ENCODE data around the gene PDZRN3.

The PDZRN3 gene

DNA sequence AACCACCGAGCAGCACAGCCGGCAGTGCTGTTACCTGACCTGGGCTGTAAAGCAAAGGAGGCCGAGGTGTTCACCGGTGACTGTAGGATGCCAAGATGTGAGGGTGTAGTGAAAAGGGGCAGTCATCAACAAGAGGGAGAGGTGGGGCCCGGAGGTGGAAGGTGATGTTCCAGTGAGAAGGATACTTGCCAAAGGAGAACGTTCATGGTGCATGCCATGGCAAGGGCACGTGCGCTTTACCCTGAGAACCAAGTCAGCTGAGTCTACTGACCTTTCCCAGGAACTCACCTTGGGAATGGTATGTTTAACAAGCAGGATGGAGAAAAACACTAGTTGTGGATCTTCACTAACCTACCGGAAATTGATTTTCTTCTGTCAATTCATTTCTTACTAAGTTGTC, 211.1 kb downstream of the PDZRN3 start:
- DNase-seq (ENCODE audit: low read depth): no peak

DNA sequence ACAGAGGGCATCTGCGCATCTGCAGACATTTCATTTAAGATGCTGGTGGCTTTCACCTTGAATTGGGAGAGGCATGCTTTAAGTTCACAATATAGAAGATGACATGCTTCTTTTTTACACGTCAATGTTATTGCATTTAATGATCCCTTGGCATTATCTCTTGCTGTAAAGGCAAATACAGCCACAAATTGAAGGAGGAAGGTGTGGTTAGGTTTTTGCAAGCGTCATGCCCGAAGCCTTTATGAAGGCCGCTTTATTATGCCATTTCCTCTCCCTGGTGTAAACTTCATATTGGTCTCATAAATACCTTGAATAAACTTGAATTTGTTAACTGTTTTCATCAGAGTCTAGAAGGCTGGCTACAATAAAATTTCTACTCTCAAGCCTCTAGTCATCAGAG, 212.7 kb downstream of the PDZRN3 start:
- no peak for DNase-seq (ENCODE audit: low read depth)

DNA sequence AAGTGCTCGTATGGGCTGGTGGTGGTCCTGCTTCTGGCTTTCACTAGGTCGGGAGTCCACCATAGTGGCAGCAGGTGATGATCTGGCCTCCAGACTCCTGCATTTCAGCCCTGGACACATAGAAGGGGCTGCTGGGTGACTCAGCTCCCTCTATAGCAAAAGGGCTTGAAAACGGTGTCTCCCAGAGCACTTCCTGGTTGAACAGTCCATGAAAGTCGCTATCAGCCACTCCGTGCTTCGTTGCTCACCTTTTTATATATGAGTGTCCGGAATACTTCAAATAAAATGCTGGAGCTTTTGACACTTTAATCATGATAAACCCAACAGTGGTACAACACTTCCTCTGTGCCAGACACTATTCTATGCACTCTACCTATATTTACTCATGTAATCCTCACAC, 213.2 kb downstream of the PDZRN3 start:
- DNase-seq (ENCODE audit: low read depth): no peak

DNA sequence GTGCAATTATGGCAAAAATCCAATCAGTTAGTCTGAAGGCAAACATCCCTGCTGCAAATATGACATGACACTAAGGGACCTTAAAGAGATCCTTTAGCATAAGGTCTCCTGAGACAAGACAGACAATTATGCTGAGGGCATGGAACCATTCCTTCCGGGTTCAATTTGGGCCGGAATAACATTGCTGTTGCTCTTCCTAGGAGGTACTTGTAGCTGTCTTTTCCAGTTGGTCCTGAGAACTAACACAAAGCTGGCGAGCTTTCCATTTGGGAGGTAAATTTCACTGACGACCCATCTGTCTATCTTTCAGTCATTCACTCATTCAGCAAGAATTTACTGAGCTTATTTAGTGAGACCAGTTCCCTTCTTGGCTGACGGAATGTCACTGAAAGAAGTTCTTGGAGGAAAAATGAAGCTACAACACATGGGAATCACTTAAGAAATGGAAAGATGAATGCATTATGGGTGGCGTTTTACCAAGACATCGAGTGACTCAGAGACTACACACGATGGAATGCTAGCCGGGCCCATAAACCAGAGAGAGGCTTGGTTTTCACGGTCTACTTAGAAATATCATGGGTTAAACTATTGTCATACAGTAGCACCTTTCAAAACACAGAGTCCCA, 215.5 kb downstream of the PDZRN3 start:
- DNase-seq (ENCODE audit: low read depth): no peak

DNA sequence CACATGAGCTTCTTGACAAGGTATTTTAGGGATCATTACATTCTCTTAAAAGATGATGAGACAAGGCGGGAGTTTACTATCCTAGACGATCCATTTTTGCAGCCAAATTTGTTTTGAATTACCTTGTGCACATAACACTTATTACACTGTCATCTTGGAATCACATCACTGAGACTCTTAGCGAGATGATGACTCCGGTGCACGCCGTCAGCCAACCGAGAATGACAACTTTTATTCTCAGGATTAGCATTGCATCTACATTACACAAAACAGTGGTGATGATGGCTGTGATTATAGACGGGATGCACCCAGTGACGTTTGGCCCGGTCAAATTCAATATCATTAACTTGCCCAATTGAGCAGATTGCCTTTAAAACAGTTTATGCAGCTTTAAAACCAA, 216.1 kb downstream of the PDZRN3 start:
- no peak for DNase-seq (ENCODE audit: low read depth)

DNA sequence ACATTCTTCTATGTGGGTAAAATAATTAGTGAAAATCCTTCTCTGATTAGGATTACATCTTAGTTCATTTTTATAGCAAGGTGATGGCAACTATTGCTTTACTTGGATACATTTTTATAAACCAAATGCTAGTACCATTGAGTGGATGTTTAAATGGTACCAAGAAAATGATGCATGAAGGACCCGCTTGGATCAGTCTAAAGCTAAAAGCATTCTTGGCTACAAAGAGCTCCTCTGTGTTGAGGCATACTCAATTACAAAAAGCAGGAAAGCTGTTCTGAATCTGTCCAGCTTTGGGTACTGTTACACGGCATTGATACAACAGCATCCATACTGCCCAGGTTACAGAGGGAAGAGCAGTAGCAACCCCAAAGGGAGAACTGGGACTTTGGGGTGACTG, 217.2 kb downstream of the PDZRN3 start:
- no peak for DNase-seq (ENCODE audit: low read depth)

DNA sequence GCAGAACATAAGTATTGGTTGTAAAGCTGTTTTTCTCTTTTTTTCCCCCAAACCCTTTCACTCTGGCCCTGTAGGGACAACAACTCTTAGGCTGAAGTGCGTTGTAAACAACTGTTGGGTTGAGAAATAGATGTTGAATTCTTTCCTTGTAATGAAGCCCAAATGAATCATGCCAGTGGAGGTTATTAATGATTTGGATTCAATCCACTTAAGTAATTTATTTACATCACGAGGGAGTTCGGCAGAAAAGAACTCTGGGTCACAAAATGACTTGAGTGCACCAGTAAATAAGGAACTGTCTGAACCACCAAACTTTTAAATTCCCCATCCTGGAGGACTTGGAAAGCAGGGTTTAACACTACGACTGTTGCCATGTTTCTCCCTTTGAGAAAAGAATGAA, 218.9 kb downstream of the PDZRN3 start:
- no peak for DNase-seq (ENCODE audit: low read depth)

DNA sequence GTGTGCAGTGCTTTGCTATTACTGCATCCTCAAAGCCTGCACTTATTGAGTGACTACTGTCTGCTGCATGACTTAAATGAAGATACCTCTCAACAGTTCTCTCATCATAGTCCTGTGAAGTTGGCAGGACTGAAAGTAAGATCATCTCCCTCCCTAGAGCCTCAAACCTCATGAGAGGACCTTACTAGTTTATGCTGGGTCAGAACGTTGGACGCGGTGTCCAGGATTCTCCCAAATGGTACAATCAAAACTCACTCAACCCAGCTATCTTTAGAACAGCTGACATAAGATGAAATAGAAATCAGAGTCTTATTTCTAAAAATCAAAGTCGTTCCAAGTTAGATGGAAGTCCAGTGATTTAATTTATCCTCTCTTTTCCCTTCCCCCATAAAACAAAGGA, 219.7 kb downstream of the PDZRN3 start:
- no peak for DNase-seq (ENCODE audit: low read depth)

DNA sequence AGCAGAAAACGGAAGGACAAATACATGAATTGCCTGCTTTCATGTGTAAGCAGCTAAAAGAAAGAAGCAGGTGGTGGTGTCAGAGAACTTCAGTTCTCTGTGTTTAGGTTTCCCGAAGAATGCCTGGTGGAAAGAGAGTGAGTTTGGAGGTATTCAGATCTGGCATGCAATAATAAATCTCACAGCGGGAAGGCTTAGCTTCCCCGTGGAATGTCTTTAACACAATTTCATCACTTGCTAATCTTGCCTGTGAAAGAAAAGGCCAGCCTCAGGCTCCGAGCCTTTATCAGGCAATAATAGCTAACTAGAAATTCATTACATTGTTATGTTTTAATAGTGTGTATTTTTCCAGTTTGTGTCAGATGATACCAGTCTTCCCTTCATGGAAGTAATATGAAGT, 220.3 kb downstream of the PDZRN3 start:
- DNase-seq (ENCODE audit: low read depth): no peak

DNA sequence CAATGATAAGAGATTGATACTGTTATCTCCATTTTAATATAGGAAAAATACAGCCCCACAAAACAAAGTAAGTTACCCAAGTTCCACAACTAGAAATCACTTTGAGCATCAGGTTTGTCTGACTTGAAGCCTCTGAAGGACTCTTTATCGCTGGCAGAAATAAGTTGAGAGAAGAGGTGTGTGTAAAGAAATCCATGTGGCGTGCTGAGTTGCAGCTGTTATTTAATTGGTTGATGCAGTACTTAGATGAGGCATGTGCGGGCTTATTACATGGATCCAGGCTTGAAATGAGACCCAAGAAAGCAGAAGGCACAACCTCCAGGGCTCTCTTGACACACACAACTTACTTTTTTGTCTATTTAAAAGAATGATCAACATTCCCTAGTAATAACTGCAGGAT, 221.3 kb downstream of the PDZRN3 start:
- no peak for DNase-seq (ENCODE audit: low read depth)

DNA sequence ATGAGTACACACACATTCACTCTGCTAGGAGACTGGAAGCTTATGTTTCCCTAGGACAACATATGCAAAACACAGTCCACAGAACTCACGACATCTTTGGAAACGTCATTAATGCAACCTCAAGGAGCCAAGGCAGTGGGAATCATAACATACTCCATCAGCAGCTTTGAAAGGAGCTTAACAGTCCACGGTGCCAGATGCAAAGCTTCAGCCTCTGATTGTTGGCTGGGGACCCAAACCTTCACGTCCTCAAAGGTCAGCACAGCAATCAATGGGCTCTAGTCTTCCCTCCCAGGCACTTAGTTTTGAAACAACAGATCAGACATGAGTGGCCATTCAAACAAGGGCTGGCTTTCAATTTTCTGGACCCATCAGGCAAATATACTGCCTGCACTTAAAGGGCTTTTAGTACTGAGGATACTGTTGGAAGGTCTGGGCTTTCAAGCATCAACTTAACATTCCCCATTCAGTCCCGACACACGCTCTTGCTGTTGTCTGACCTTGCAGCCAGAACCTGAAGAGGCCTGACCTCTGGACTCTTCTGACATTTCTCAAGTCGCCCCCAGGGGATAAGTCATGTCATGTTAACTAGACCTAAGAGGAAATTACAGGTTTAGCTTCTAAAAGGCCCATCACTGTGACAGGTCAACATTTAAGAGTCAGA, 223.0 kb downstream of the PDZRN3 start:
- no peak for DNase-seq (ENCODE audit: low read depth)

DNA sequence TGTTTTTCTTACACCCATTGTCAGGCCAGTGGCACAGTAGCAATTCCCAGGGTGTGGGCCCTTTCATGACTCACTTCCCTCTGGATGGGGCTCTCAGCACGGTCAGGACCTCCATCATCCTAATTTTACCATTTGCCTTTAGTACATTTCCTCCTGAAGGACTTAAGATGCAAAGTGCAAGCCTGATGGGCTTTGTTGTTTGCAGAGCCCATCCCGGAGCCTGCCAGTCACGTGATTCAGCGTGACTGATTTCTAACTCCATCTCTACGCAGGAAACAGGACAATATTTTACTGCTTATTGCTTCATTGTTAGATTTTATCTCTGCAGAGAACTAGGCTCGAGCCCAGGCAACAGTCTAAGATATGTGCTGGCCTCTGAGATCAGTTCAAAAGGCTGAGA, 223.7 kb downstream of the PDZRN3 start:
- DNase-seq (ENCODE audit: low read depth): no peak

DNA sequence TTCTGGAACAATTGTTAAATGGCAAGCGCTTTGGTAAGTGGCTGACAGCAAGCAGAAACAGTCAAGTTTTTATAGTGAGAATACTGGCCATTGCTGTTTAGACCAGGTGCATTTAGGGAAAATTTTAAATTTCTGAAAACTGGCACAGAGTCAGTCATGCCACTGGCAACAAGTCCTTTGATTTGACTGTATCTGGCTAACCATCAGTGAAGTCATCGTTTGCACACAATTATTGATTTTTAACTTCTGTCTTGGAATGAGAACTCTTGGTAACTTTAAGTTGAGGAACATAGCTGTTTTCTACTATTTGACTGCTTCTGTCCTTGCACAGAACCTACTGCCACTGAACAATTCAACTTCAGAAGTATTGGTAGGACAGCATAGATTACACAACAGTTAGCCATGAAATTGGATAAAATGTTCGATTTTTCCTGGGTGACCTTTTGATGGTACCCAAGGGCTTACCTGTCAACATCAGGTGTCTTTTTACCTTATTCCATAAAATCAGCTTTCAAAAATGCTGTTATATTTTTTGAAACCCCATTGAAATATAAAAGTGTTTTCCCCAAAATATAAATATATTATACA, 225.0 kb downstream of the PDZRN3 start:
- no peak for DNase-seq (ENCODE audit: low read depth)

DNA sequence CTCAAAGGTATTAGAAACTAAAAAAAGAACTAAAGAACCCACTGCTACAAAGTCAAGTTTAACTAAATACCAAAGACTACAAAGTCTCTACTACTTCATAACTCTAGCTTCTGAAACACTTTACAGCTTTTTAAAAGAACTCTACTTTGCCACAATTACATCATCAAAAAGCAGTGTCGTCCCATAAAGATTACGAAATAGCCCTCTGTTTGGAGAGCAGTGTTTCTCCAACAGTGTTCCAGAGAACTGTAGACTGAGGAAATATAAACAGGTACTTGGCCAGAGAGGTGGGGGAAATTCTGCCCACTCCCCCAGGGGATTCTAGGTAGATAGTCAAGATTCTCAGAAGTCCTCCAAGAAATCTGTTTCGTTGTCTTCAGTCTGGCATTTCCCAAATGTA, 225.6 kb downstream of the PDZRN3 start:
- DNase-seq (ENCODE audit: low read depth): no peak

DNA sequence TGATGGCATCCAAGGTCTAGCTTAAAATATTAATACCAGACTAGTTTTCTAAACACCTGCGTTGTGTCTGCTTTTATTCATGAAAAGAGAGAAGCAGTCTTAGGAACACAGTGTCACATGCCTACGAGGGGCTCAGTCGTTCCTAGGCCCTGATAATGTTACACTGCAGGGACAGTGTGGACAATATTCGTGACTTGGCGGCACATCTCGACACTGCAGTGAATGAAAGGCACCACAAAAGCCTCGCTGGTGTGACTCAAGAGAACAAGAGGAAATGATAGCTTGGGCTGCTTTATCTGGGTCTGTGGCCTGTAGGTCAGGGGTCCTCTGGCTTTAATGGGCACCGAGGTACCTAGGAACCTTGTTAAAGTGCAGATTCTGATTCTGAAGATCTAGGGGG, 226.7 kb downstream of the PDZRN3 start:
- DNase-seq (ENCODE audit: low read depth): no peak

DNA sequence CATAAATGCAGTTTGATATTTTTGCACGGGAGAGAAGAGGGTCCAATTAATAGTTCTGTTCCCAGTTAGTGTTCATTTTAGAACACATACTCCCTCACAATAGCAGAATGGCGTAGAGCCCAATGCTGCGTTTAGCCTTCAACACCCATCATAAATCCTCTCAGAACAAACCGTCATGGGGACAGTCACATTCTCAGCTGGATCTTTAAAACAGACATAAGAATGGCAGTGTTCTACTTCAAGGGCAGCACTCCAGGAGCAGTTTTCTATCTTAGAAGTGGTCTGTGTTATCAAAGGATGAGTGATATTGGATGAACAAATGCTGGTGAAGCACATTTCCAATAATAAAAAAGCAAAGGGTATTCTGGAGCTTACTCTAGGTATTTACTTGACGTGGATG, 230.5 kb downstream of the PDZRN3 start:
- no peak for DNase-seq (ENCODE audit: low read depth)

DNA sequence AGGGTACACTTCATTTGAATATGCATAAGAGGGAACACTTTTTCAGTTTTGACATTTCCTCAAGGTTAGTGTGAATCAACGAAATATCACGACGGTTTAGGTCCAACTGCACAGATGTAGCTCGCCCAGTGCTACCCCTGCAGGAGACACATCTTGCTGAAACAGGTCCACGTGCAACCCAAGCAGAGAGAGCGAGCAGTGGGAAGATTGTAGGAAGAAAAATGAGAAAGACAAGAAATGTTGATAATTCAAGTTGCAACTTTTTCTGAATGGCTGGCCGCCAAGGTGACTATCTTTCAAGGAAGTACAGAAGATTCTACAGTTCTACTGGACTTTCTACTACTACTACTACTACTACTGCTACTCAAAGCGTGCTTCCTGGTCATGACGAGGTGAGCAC, 231.7 kb downstream of the PDZRN3 start:
- no peak for DNase-seq (ENCODE audit: low read depth)

DNA sequence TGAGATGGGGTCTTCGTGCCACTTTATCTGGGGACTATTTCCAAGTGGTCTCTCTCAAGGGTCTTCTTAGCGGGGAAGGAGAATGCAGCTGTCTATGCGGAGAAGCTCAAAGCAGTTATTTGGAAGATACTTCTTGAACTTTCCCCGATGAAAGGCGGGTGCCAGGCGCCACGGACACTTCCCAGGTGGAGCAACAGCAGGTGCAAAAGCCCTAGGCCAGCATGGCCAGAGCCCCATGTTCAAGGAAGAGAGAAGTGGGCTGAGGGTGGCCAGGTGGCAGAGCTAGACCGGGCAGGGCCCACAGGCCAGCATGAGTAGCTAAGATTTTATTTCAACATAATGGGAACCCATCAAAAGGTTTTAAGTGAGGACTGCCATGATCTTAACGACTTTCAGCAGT, 232.8 kb downstream of the PDZRN3 start:
- no peak for DNase-seq (ENCODE audit: low read depth)

DNA sequence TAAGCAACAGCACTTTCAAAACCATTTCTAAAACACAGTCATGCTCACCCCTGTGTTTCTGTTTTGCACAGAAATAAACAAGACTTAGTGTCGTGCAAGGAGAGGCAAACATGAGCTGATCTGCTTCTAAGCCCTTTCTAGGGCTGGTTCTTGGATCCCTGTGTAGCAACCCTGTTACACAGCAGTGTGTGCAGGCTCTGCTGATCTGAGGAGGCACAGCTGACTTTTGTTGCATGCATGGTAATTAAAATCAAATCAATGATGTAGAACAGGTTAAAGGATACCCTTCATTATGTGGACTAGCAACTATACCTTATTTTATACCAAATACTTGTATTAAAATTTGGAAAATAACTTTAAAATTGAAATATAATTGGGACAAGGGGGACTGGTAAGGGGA, 234.8 kb downstream of the PDZRN3 start:
- DNase-seq (ENCODE audit: low read depth): no peak

DNA sequence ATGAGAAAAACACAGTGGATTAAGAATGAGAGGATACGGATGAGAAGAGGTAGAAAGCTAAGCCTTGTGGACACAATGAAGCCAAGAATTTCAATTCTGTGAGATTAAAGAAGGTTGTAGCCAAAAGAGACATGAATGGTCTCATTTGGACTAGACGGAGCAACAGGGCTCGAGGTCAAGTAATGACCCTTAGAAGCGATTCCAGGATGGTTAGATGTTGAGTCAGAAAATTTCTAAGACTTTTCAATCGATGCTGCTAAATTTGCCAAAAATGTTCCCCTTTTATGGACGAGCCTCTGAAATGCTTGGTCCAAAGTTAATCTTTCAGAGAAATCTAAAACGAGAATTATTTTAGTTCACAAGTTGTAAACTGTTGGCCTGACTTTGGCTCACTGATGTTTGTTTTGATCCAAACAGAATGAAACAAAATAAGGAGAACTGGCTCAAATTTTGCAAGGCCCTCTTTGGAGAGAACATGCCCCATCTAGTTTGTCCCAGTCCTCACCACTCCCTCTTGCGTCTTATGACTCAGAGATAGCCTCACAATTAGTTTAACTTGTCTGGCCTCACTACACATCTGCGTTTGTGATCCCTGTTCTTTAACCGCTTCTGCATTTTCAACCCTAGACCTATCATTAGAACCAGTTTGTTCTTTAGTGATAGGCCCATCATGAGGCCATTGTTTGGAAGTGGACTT, 235.5 kb downstream of the PDZRN3 start:
- no peak for DNase-seq (ENCODE audit: low read depth)

DNA sequence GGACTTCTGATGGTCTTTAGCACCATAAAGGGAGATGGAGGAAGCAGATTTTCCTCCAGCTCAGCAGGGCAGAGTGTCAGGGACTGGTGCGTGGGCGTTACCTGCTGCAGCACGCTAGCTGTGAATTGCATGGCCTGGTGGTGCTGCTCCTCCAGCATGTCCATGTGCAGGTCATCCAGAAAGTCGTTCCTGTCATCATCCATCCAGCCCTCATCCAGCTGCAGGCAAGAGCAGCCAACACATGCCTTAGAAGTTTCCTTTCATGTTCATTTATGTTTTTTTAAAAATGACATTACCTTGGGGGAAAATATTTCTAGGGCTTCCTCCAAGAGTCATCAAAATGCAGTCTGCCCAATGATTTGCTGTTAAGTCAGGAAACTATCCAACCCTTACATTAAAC, 239.2 kb downstream of the PDZRN3 start:
- DNase-seq (ENCODE audit: low read depth): no peak

DNA sequence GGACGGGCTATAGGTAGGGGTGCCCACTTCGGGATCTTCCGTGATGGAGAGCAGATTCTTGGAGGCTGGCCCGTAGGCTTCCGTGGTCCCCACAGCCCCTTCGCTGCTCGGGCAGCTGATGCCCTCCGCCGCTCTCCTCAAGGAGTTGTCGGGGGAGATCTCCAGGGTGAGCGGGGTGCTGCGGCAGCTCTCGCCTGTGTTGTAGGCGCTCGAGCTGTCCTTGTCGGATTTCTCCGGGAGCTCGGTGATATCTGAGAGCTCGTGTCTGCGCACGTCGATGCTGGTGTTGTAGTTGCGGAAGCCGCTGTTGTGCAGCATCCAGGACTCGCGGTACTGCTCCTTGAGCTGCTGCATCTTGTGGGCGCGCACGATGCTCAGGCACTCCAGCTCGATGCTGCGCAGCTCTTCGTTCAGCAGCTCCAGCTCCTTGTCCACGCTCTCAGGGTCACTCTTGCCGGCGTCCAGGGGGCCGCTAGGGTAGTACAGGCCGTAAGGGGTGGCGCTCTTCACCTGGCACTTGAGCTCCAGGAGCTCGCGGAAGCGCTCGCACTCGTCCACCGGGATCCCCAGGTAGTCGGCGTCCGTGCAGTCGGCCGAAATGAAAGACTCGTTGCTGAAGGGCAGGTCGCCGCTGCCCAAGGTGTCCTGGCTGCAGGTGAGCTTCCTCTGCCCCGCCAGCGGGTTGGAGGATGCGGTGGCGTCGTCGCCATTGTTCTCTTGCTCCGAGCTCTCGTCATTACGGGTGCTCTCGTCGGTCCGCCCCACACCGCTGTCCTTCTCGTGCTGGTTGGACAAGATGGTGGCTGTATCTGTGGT, 240.4 kb downstream of the PDZRN3 start:
- no peak for DNase-seq (ENCODE audit: low read depth)
